Brain microvascular endothelial cell (primary cell): ENCODE measurements around the gene TMIGD3.

Experiments used
- DNase-seq: peaks from one replicate; pipeline ENCODE4 v3.0.0-alpha.2; 2020
- H3K27ac ChIP-seq: fragments of 250-450 bp; sonication (Bioruptor Pico); 2 replicates; pipeline ENCODE4 v1.5.1; 2020; ENCODE audit warnings: mild to moderate bottlenecking, moderate library complexity
- H3K27me3 ChIP-seq: fragments of 250-450 bp; sonication (Bioruptor Pico); replicated peaks from 2 replicates; pipeline ENCODE4 v1.5.1; 2020; ENCODE audit warnings: mild to moderate bottlenecking
- H3K36me3 ChIP-seq: fragments of 250-450 bp; sonication (Bioruptor Pico); replicated peaks from 2 replicates; pipeline ENCODE4 v1.5.1; 2020; ENCODE audit warnings: mild to moderate bottlenecking
- H3K4me3 ChIP-seq: 2 replicates; pipeline ENCODE4 v1.5.1; 2011; ENCODE audit warnings: low read depth, mild to moderate bottlenecking, control low read depth, low read length, moderate library complexity
- in situ Hi-C: cut with HindIII; loops from 2 replicates; pipeline ENCODE4 v1.10.0; 2017; ENCODE audit warnings: low sequenced_read_pairs, low pct_ligation_motif_present
- TF ChIP-seq, protein P1 (sequence below): IDR thresholded peaks from 2 replicates; pipeline ENCODE4 v1.5.1; 2011; ENCODE audit warnings: low read depth, mild to moderate bottlenecking, moderate library complexity, low read length, control low read depth, inconsistent platforms; ENCODE audit errors: missing control alignments

Gene TMIGD3

GRCh38 chr1:111491070-111491469 lies 12.4 kb downstream of the TMIGD3 start:
- in situ Hi-C loops = no loop called here
- Histone ChIP-seq H3K36me3 (no peaks in the 10 kb centered on the region), H3K4me3 (no peak overlapping the region), H3K27me3 (no peaks in the 10 kb centered on the region), H3K27ac (no peak overlapping the region)
- TF ChIP-seq, protein P1, sequence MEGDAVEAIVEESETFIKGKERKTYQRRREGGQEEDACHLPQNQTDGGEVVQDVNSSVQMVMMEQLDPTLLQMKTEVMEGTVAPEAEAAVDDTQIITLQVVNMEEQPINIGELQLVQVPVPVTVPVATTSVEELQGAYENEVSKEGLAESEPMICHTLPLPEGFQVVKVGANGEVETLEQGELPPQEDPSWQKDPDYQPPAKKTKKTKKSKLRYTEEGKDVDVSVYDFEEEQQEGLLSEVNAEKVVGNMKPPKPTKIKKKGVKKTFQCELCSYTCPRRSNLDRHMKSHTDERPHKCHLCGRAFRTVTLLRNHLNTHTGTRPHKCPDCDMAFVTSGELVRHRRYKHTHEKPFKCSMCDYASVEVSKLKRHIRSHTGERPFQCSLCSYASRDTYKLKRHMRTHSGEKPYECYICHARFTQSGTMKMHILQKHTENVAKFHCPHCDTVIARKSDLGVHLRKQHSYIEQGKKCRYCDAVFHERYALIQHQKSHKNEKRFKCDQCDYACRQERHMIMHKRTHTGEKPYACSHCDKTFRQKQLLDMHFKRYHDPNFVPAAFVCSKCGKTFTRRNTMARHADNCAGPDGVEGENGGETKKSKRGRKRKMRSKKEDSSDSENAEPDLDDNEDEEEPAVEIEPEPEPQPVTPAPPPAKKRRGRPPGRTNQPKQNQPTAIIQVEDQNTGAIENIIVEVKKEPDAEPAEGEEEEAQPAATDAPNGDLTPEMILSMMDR = no peak
- DNase-seq = no peak

DNA sequence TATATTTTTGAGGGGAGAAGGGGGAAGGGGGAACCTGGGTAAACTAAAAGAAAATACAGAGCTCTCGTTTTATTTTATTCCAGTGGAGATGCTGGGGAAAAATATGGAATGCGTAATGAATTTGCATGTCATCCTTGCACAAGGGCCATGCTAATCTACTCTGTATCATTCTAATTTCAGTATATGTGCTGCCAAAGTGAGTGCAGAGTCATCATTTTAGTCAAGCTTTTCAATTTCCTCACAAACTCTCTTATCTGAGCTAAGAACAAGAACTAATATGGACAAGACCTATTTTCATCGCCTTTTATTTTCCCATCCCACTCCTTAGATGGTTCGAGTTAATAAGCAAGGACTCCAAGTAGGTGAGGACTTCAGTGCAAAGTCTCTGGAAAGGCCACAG lies 13.2 kb downstream of the TMIGD3 start:
- DNase-seq = no peak
- in situ Hi-C loops = no loop called here
- H3K36me3 ChIP-seq = no peaks in the 10 kb centered on the region
- no peak overlapping the region for H3K27ac ChIP-seq
- H3K4me3 ChIP-seq = no peak overlapping the region
- no peaks in the 10 kb centered on the region for H3K27me3 ChIP-seq
- TF ChIP-seq, protein P1 = no peak

DNA sequence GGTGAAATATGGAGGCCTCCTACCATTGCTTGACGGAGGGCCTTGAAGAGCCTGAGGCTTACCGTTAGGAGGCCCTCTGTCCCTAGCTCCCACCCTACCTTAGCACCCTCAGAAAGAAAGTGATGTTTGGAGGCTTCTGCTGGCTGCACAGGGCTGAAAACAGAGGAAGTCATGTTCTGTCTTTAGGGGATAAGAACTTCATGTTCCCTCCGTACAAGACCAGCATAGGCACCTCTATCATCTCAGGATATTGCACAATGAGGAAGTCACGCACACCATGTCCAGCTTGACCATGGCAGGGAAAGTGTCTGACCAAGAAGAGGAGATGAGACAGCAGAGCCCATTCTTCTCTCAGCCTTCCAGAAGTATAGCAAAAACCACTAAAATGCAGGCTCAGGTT lies 13.8 kb downstream of the TMIGD3 start:
- H3K36me3 ChIP-seq = no peaks in the 10 kb centered on the region
- no peak overlapping the region for H3K27ac ChIP-seq
- no peaks in the 10 kb centered on the region for H3K27me3 ChIP-seq
- in situ Hi-C loops = no loop called here
- DNase-seq = no peak
- TF ChIP-seq, protein P1 = no peak
- no peak overlapping the region for H3K4me3 ChIP-seq

DNA sequence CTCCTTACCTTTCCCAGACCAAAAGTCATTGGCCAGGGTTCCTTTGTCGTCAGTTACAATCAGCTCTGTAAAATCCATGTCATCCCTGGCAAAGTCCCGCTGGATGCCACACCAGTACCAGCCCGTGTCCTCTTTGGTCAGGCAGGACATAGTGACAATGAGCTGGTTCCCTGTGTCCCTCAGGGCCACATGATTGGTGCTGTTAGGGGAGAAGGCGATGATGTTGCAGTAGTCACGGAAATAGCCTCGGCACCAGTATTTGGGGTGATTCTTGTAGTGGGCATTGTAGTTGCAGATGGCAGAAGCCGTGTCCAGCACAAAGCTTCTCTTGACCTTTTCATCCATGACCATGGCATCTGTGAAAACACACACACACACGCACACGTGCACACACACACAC lies 14.8 kb downstream of the TMIGD3 start:
- Histone ChIP-seq H3K4me3 (no peak overlapping the region), H3K36me3 (no peaks in the 10 kb centered on the region), H3K27me3 (no peaks in the 10 kb centered on the region), H3K27ac (no peak overlapping the region)
- DNase-seq = no peak
- TF ChIP-seq, protein P1 = no peak
- in situ Hi-C loops = no loop called here

DNA sequence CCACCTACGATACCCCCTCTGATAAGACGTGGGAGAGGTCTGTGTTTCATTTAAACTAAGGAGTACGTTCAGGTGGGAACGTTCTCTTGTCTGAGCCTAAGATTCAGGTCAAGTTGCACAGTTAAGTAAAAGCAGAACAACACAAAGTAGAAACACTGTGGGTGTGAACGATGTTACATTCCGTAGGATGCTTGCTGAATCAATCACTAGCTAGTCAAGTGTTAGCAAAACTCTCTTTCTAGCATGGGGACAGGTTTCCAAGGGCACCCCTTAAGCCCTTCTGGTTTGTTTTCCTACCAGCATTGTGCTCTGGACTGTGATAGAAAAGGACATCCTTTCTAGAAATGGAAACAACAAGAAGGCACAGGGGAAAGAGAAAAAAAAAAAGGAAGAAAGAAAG lies 16.3 kb downstream of the TMIGD3 start:
- in situ Hi-C loops = no loop called here
- no peak for DNase-seq
- no peak overlapping the region for H3K27ac ChIP-seq
- H3K36me3 ChIP-seq = no peaks in the 10 kb centered on the region
- H3K27me3 ChIP-seq = no peaks in the 10 kb centered on the region
- H3K4me3 ChIP-seq = no peak overlapping the region
- TF ChIP-seq, protein P1 = no peak

DNA sequence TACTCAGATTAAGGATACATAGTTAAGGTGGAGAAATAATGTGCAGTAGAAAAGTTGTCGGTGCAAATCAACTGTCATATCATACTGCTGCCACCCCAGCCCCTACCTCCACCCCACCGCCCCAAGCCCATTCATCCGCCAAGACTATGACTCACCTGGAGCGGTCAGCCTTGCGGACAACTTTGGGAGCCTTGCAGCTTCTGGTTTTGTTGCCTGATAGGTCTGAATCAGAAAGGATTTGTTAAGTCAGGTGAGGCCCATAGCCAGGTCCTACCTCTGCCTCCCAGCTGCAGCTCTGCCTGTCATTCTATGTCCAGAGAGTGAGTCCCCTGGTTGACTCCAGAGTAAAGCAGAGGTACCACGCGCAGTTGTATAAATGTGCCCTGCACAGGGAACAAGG lies 17.0 kb downstream of the TMIGD3 start:
- in situ Hi-C loops = no loop called here
- H3K36me3 ChIP-seq = no peaks in the 10 kb centered on the region
- H3K27me3 ChIP-seq = no peaks in the 10 kb centered on the region
- TF ChIP-seq, protein P1 = no peak
- no peak overlapping the region for H3K4me3 ChIP-seq
- DNase-seq = no peak
- no peak overlapping the region for H3K27ac ChIP-seq
